Prostate gland (tissue), 2 donors: ENCODE data around the gene NOTCH1. TPM values are rescaled to one million over a fixed set of nuclear protein-coding genes. Genes with fewer than 3 reads are reported as not detected.

Experiments used
- DNase-seq: peaks from one replicate; pipeline ENCODE4 v3.0.0-alpha.2; 2019; ENCODE audit warnings: low spot score
- H3K27ac ChIP-seq, 2 donors: fragments of 200-600 bp; sonication (generic); 2 replicates each; pipeline ENCODE4 v1.5.1; 2017 to 2019
- H3K27me3 ChIP-seq: fragments of 200-600 bp; sonication (generic); replicated peaks from 2 replicates; pipeline ENCODE4 v1.5.1; 2019; ENCODE audit not compliant: insufficient read depth
- H3K36me3 ChIP-seq, 2 donors: fragments of 200-600 bp; sonication (generic); 1 replicate in 1 of 2; 2 replicates in 1 of 2; pipeline versions ENCODE4 v1.5.1 to v1.8.1; 2017 to 2019
- H3K4me1 ChIP-seq: fragments of 200-600 bp; sonication (generic); replicated peaks from 2 replicates; pipeline ENCODE4 v1.5.1; 2019
- H3K4me3 ChIP-seq, 2 donors: fragments of 200-600 bp; sonication (generic); 2 replicates each; pipeline ENCODE4 v1.5.1; 2017 to 2019
- H3K9me3 ChIP-seq: fragments of 200-600 bp; sonication (generic); 2 replicates; pipeline ENCODE4 v1.5.1; 2017
- POLR2A ChIP-seq: fragments of 450-650 bp; IDR thresholded peaks from one replicate; pipeline ENCODE4 v1.6.1; 2016; ENCODE audit warnings: antibody characterized with exemption, mild to moderate bottlenecking
- POLR2AphosphoS5 ChIP-seq: sonication (generic); formaldehyde crosslinking; IDR thresholded peaks from one replicate; pipeline ENCODE4 v1.6.1; 2017; ENCODE audit warnings: antibody characterized with exemption
- WGBS: methylation state at CpG from one replicate; pipeline ENCODE4 v1.1.5; 2018; 5-methylcytosine and 5-hydroxymethylcytosine counted together
- intact Hi-C: fragments of 100-400 bp; cut with DNase I; formaldehyde crosslinking; loops from one replicate; pipeline ENCODE4 v1.14.2; 2022
- total RNA-seq, 2 donors: library from RNA; depleted of rRNA; stranded (reverse); fragments of >200 nt; gene quantifications; one replicate each; pipeline ENCODE4 v1.1.0, GENCODE V29; 2016
- TF ChIP-seq, protein P1 (sequence below), 4 experiments: fragments of 200-600 bp in 2 of 4; fragments of 450-650 bp in 2 of 4; sonication (generic) in 2 of 4; IDR thresholded peaks; 1 replicate in 3 of 4; 2 replicates in 1 of 4; pipeline ENCODE4 v1.5.1; 2016 to 2019; ENCODE audit warnings: antibody characterized with exemption in 4 of 4, mild to moderate bottlenecking in 2 of 4, moderate library complexity in 2 of 4

NOTCH1 gene
- total RNA-seq = 10 to 100 TPM; 38.0 to 63.3 TPM

DNA sequence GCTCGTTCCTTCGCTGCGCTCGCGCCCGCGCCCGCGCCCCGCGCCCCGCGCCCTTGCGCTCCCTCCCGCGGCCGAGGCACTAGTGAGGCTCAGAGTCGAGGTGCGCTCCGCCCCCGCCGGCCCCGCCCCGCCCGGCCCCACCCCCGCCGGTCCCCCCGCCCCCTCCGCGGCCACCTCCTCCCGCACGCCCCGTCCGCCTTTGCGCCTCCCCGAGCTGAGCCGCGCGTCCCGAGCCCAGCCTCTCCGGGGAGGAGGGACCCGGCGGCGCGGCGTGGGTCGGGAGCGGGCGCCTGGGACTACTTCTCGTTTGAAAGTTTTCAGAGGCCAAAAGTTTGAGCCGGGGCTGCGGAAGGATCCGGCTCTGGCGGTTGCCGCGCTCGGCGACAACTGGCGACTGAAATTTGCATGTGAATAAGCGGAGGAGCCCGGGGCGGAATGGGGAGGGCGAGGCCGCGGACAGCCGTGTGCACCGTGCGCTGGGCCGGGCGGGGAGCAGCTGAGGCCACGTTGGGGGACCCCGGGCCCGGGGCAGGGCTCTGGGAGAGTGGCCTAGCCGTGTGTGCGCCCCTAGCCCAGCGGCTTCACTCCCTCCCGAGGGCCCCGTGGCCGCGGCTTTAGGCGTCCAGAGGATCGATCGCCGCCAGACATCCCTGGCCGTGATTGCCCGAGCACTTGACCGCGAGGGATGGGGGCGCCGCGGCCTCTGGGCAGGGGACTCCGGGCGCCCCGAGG is at the start of gene NOTCH1:
TSS of gene NOTCH1 (minus strand) at position 84 of the 732 bp plus-strand sequence. CDS start 262 bp downstream, outside the sequence.
- peak within 1 kb of the TSS; percentile 93 to 95 for H3K27ac ChIP-seq
- TF ChIP-seq, protein P1, sequence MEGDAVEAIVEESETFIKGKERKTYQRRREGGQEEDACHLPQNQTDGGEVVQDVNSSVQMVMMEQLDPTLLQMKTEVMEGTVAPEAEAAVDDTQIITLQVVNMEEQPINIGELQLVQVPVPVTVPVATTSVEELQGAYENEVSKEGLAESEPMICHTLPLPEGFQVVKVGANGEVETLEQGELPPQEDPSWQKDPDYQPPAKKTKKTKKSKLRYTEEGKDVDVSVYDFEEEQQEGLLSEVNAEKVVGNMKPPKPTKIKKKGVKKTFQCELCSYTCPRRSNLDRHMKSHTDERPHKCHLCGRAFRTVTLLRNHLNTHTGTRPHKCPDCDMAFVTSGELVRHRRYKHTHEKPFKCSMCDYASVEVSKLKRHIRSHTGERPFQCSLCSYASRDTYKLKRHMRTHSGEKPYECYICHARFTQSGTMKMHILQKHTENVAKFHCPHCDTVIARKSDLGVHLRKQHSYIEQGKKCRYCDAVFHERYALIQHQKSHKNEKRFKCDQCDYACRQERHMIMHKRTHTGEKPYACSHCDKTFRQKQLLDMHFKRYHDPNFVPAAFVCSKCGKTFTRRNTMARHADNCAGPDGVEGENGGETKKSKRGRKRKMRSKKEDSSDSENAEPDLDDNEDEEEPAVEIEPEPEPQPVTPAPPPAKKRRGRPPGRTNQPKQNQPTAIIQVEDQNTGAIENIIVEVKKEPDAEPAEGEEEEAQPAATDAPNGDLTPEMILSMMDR (IDR thresholded peaks at IDR 0.05) = peak in 2 of 4 experiments; percentile 11 to 12
- peak; percentile 76 for TF ChIP-seq POLR2A
- TF ChIP-seq POLR2AphosphoS5 = peak; percentile 79
- no peaks in the 10 kb centered on the region for H3K9me3 ChIP-seq
- whole genome bisulfite sequencing = 1% methylated on average over 46 of the region's 94 CpGs
- intact Hi-C loops = loop anchor here (2.0 to 5.0 kb wide), 2 partner anchors 63 to 76 kb away; partner anchors contain the start of gene SEC16A
- H3K4me3 ChIP-seq = peak within 1 kb of the TSS; percentile 77 to 78
- DNase-seq = peak; percentile 91
- H3K27me3 ChIP-seq = no peaks in the 10 kb centered on the region
- peaks cover 22% of the 10 kb centered on the region for H3K4me1 ChIP-seq
- H3K36me3 ChIP-seq = no peaks in the 10 kb centered on the region

DNA sequence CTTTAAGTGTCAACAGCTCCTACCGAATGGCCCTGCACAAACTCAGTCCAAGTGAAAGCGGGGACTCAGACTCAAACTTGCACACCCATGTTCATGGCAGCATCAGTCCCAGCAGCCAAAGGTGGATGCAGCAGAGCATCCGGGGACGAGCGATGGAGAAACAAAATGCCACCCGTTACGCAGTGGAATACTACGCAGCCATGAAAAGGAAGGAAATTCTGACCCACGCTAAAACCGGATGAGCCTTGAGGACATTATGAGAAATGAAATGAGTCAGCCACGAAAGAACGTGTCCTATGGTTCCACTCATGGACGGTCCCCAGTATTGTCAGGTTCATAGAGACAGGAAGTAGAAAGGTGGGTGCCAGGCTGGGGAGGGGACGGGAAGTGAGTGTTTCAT is 48.6 kb upstream of the NOTCH1 start:
- Histone ChIP-seq H3K9me3 (no peaks in the 10 kb centered on the region), H3K4me1 (no peaks in the 10 kb centered on the region), H3K27me3 (no peaks in the 10 kb centered on the region), H3K27ac (no peak overlapping the region), H3K36me3 (no peaks in the 10 kb centered on the region), H3K4me3 (no peak overlapping the region)
- WGBS = 96% methylated on average over 14 of the region's 14 CpGs
- intact Hi-C loops = no loop called here
- no peak for DNase-seq
- TF ChIP-seq, protein P1 (IDR thresholded peaks at IDR 0.05) = no peak
- TF ChIP-seq POLR2A (no peak), POLR2AphosphoS5 (no peak)

DNA sequence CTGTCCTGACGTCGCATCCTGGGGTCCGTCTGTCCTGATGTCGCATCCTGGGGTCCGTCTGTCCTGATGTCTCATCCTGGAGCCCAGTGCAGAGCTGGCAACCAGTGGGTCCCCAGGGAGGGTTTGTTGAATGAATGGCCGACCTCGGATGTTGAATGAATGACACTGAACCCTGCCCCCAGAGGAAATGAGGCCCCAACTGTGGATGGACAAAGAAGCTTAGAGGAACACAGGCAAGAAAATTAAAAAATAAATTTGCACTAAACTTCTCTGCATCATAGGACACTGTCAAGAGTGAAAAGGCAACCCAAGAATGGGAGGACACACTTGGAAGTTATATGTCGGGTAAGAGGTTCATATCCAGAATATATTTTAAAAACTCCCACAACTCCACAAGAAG is 47.7 kb upstream of the NOTCH1 start:
- Histone ChIP-seq H3K4me1 (no peaks in the 10 kb centered on the region), H3K27ac (no peak overlapping the region), H3K4me3 (no peak overlapping the region), H3K36me3 (no peaks in the 10 kb centered on the region), H3K27me3 (no peaks in the 10 kb centered on the region), H3K9me3 (no peaks in the 10 kb centered on the region)
- 88% methylated on average over 8 of the region's 8 CpGs for WGBS
- TF ChIP-seq POLR2AphosphoS5 (no peak), POLR2A (no peak)
- TF ChIP-seq, protein P1 (IDR thresholded peaks at IDR 0.05) = no peak
- intact Hi-C loops = no loop called here
- DNase-seq = no peak

DNA sequence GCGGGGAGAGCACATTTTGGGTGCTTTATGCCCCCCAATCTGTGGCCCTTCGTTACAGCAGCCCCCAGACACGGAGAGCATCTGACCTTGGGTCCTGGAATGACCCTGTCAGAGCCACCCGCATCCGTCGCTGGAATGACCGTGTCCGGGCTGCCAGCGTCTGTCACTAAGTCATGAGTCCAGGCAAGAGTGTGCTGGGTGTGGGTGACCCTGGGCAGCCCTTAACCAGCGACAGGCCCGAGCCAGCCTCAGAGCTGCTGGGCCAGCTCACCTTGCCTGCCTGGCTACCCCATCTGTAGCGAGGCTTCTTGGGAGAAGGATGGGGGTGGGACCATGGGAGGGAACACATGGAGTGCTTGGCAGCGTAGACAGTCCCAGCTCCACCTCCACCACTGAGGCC is 46.8 kb upstream of the NOTCH1 start:
- intact Hi-C loops = no loop called here
- no peaks in the 10 kb centered on the region for H3K4me1 ChIP-seq
- WGBS = 83% methylated on average over 13 of the region's 13 CpGs
- no peaks in the 10 kb centered on the region for H3K9me3 ChIP-seq
- DNase-seq = no peak
- H3K27ac ChIP-seq = no peak overlapping the region
- no peak for TF ChIP-seq POLR2A
- no peak for TF ChIP-seq POLR2AphosphoS5
- TF ChIP-seq, protein P1 (IDR thresholded peaks at IDR 0.05) = no peak
- H3K4me3 ChIP-seq = no peak overlapping the region
- H3K27me3 ChIP-seq = no peaks in the 10 kb centered on the region
- H3K36me3 ChIP-seq = no peaks in the 10 kb centered on the region
